Measurements from ENCODE around the gene PRKN. TPM values are rescaled to one million over a fixed set of nuclear protein-coding genes. Genes with fewer than 3 reads are reported as not detected.

The PRKN gene
- total and polyA plus RNA-seq, 2 donors (not counting 1 experiment from before 2014, with no cell fraction given), result 0.43 to 4.6 TPM

- no peak for TF ChIP-seq EZH2 (IDR thresholded peaks at IDR 0.05; ENCODE audit: low read length, missing control alignments)
- TF ChIP-seq CTCF (conservative IDR thresholded peaks at IDR 0.05 in 1 of 2, IDR thresholded peaks at IDR 0.05 in 1 of 2; ENCODE audit: low read depth in 1 of 2, low read length in 2 of 2), result no peak
These were observed 911.6 kb downstream of the PRKN start for GRCh38 chr6:161815965-161816364.

GRCh38 chr6:161813156-161813555 lies 914.4 kb downstream of the PRKN start:
- no peak for DNase-seq (ENCODE audit: low read depth in 2 of 2)

More at GRCh38 chr6:161815965-161816364, 911.6 kb downstream of the PRKN start:
- no peaks in the 10 kb centered on the region for H3K79me2 ChIP-seq (ENCODE audit: control insufficient read depth, insufficient read depth, low read length)
- no peak overlapping the region for H3K4me3 ChIP-seq (replicated peaks in 1 of 4; ENCODE audit: control extremely low read depth in 1 of 4, insufficient read depth in 1 of 4, low read depth in 3 of 4, low read length in 4 of 4)
- H2AFZ ChIP-seq (ENCODE audit: low read length), result no peak overlapping the region
- H3K36me3 ChIP-seq (ENCODE audit: control insufficient read depth, insufficient read depth, low read length), result no peaks in the 10 kb centered on the region
- no peaks in the 10 kb centered on the region for H4K20me1 ChIP-seq (ENCODE audit: control insufficient read depth, extremely low read depth, insufficient read depth, low read length)
- H3K27ac ChIP-seq (ENCODE audit: insufficient read depth, low read length), result no peak overlapping the region
- no peaks in the 10 kb centered on the region for H3K27me3 ChIP-seq (ENCODE audit: control insufficient read depth, insufficient read depth, low read length)
- no peak overlapping the region for H3K9ac ChIP-seq (ENCODE audit: insufficient read depth, low read length)
- H3K4me1 ChIP-seq (ENCODE audit: control insufficient read depth, extremely low read depth, insufficient read depth, low read length), result no peaks in the 10 kb centered on the region
- DNase-seq (ENCODE audit: low read depth in 2 of 2), result no peak
- H3K4me2 ChIP-seq (ENCODE audit: extremely low read depth, insufficient read depth, low read length), result no peak overlapping the region
- no peaks in the 10 kb centered on the region for H3K9me3 ChIP-seq (ENCODE audit: control insufficient read depth, insufficient read depth, low read depth, low read length)

GRCh38 chr6:161809971-161810370 lies 917.6 kb downstream of the PRKN start:
- DNase-seq (ENCODE audit: low read depth in 2 of 2), result no peak
- Histone ChIP-seq H3K79me2 (ENCODE audit: control insufficient read depth, insufficient read depth, low read length) (no peaks in the 10 kb centered on the region), H3K9me3 (ENCODE audit: control insufficient read depth, insufficient read depth, low read depth, low read length) (no peaks in the 10 kb centered on the region), H3K36me3 (ENCODE audit: control insufficient read depth, insufficient read depth, low read length) (no peaks in the 10 kb centered on the region), H3K4me1 (ENCODE audit: control insufficient read depth, extremely low read depth, insufficient read depth, low read length) (no peaks in the 10 kb centered on the region), H3K4me3 (replicated peaks in 1 of 4; ENCODE audit: control extremely low read depth in 1 of 4, insufficient read depth in 1 of 4, low read depth in 3 of 4, low read length in 4 of 4) (no peak overlapping the region), H3K9ac (ENCODE audit: insufficient read depth, low read length) (no peak overlapping the region), H3K27ac (ENCODE audit: insufficient read depth, low read length) (no peak overlapping the region), H2AFZ (ENCODE audit: low read length) (no peak overlapping the region), H3K27me3 (ENCODE audit: control insufficient read depth, insufficient read depth, low read length) (no peaks in the 10 kb centered on the region), H3K4me2 (ENCODE audit: extremely low read depth, insufficient read depth, low read length) (no peak overlapping the region), H4K20me1 (ENCODE audit: control insufficient read depth, extremely low read depth, insufficient read depth, low read length) (no peaks in the 10 kb centered on the region)
- TF ChIP-seq EZH2 (IDR thresholded peaks at IDR 0.05; ENCODE audit: low read length, missing control alignments) (no peak), CTCF (conservative IDR thresholded peaks at IDR 0.05 in 1 of 2, IDR thresholded peaks at IDR 0.05 in 1 of 2; ENCODE audit: low read depth in 1 of 2, low read length in 2 of 2) (no peak)

More at GRCh38 chr6:161813156-161813555, 914.4 kb downstream of the PRKN start:
- no peak overlapping the region for H3K9ac ChIP-seq (ENCODE audit: insufficient read depth, low read length)
- TF ChIP-seq EZH2 (IDR thresholded peaks at IDR 0.05; ENCODE audit: low read length, missing control alignments) (no peak), CTCF (conservative IDR thresholded peaks at IDR 0.05 in 1 of 2, IDR thresholded peaks at IDR 0.05 in 1 of 2; ENCODE audit: low read depth in 1 of 2, low read length in 2 of 2) (no peak)
- no peak overlapping the region for H3K4me2 ChIP-seq (ENCODE audit: extremely low read depth, insufficient read depth, low read length)
- no peaks in the 10 kb centered on the region for H3K9me3 ChIP-seq (ENCODE audit: control insufficient read depth, insufficient read depth, low read depth, low read length)
- H3K36me3 ChIP-seq (ENCODE audit: control insufficient read depth, insufficient read depth, low read length), result no peaks in the 10 kb centered on the region
- no peaks in the 10 kb centered on the region for H3K27me3 ChIP-seq (ENCODE audit: control insufficient read depth, insufficient read depth, low read length)
- H3K27ac ChIP-seq (ENCODE audit: insufficient read depth, low read length), result no peak overlapping the region
- no peaks in the 10 kb centered on the region for H4K20me1 ChIP-seq (ENCODE audit: control insufficient read depth, extremely low read depth, insufficient read depth, low read length)
- no peaks in the 10 kb centered on the region for H3K79me2 ChIP-seq (ENCODE audit: control insufficient read depth, insufficient read depth, low read length)
- H3K4me3 ChIP-seq (replicated peaks in 1 of 4; ENCODE audit: control extremely low read depth in 1 of 4, insufficient read depth in 1 of 4, low read depth in 3 of 4, low read length in 4 of 4), result no peak overlapping the region
- H2AFZ ChIP-seq (ENCODE audit: low read length), result no peak overlapping the region
- no peaks in the 10 kb centered on the region for H3K4me1 ChIP-seq (ENCODE audit: control insufficient read depth, extremely low read depth, insufficient read depth, low read length)

Data from fibroblast of lung (primary cell).